ENCODE data around the gene PTBP3. TPM values are rescaled to one million over a fixed set of nuclear protein-coding genes. Genes with fewer than 3 reads are reported as not detected.

PTBP3 gene
- total and polyA plus RNA-seq, 2 of the 13 experiments (the other 11 are each of a cell fraction or from before 2014, with no cell fraction given), result 52.8 to 61.1 TPM

- no peak for TF ChIP-seq ZBTB33 (CRISPR knock-in tag; IDR thresholded peaks at IDR 0.05)
- TF ChIP-seq ZBTB7A (CRISPR knock-in tag; IDR thresholded peaks at IDR 0.05), result no peak
- TF ChIP-seq PBX2 (CRISPR knock-in tag; IDR thresholded peaks at IDR 0.05), result no peak
- TF ChIP-seq MAFK (conservative IDR thresholded peaks at IDR 0.05 in 1 of 2, IDR thresholded peaks at IDR 0.05 in 1 of 2; ENCODE audit: low read length in 2 of 2), result 0 out of 4 replicates have a peak, but pooled peaks of 1 of the 2 experiments have one; percentile 3
- TF ChIP-seq RERE (CRISPR knock-in tag; IDR thresholded peaks at IDR 0.05; ENCODE audit: low read depth), result 0 out of 2 replicates have a peak, but pooled peaks have one; percentile 28
- TF ChIP-seq ZNF597 (CRISPR knock-in tag; IDR thresholded peaks at IDR 0.05), result no peak
- TF ChIP-seq ZNF782 (CRISPR knock-in tag; IDR thresholded peaks at IDR 0.05; ENCODE audit: borderline replicate concordance), result no peak
- TF ChIP-seq ARHGAP35 (CRISPR knock-in tag; IDR thresholded peaks at IDR 0.05; ENCODE audit: borderline replicate concordance), result no peak
- TF ChIP-seq NFKB2 (CRISPR knock-in tag; IDR thresholded peaks at IDR 0.05; ENCODE audit: borderline replicate concordance), result no peak
- peak; percentile 87 for TF ChIP-seq THRA (CRISPR knock-in tag; IDR thresholded peaks at IDR 0.05; ENCODE audit: borderline replicate concordance)
- TF ChIP-seq ZNF260 (CRISPR knock-in tag; IDR thresholded peaks at IDR 0.05; ENCODE audit: borderline replicate concordance, low read depth), result no peak
- TF ChIP-seq SMAD9 (CRISPR knock-in tag; IDR thresholded peaks at IDR 0.05), result no peak
- no peak for TF ChIP-seq NR2F2 (IDR thresholded peaks at IDR 0.05; ENCODE audit: borderline replicate concordance, low read depth)
- TF ChIP-seq MTF1 (CRISPR knock-in tag; IDR thresholded peaks at IDR 0.05), result no peak
- TF ChIP-seq FIP1L1 (IDR thresholded peaks at IDR 0.05; ENCODE audit: borderline replicate concordance, insufficient read depth, low read depth, low read length), result no peak
- TF ChIP-seq ZNF800 (CRISPR knock-in tag; IDR thresholded peaks at IDR 0.05), result no peak
Measured at GRCh38 chr9:112337547-112337946, 4.1 kb upstream of the PTBP3 start (continued).
